K562 (cell line): ENCODE data around the gene UGT2B7. TPM values are rescaled to one million over a fixed set of nuclear protein-coding genes. Genes with fewer than 3 reads are reported as not detected.

Experiments used
- ATAC-seq: fragments of 200-7000 bp; cut with Tn5 transposase; 3 replicates; pipeline ENCODE4 v1.9.1; 2020; ENCODE audit warnings: moderate library complexity
- BruUV-seq: library from RNA; stranded (reverse); fragments of 400-500 nt; replicated peaks from 2 replicates; lab custom pipeline; 2021; lab: Mats Ljungman, UMichigan
- CTCF ChIA-PET: fragments of 300-600 bp; formaldehyde crosslinking; extraction: SDS; loops from one replicate; lab custom pipeline; 2021; ENCODE audit warnings: low intra/inter-chr PET ratio; lab: Yijun Ruan, JAX
- POLR2A ChIA-PET: fragments of 300-600, 350-650 bp; sonication (Branson Sonifier 250); formaldehyde crosslinking; extraction: SDS; loops from one replicate; lab custom pipeline; 2021; ENCODE audit warnings: antibody characterized with exemption, inconsistent platforms; lab: Yijun Ruan, JAX
- DNase-seq, 4 experiments: peaks; one replicate each; pipeline versions ENCODE4 v3.0.0 to v3.0.0-alpha.2; 2011 to 2018; ENCODE audit warnings: low spot score in 3 of 4, mixed read lengths in 3 of 4; ENCODE audit errors: extremely low read depth in 1 of 4
- FAIRE-seq: peaks from 2 replicates; lab custom pipeline; 2011; peaks lifted over from hg19 to GRCh38; lab: Jason Lieb, UNC
- H2AFZ ChIP-seq: 2 replicates; pipeline ENCODE4 v1.6.0; 2011; ENCODE audit warnings: low read depth, low read length, control low read depth, inconsistent platforms
- H3K27ac ChIP-seq: fragments of 200-600 bp; 3 replicates; pipeline ENCODE4 v1.8.0; 2011; ENCODE audit warnings: low read depth, mild to moderate bottlenecking, control low read depth, inconsistent platforms, low read length, moderate library complexity, mixed read lengths; ENCODE audit errors: extremely low read depth
- H3K27me3 ChIP-seq, 2 experiments: fragments of 300-600 bp in 1 of 2; 2 replicates in 1 of 2; 3 replicates in 1 of 2; pipeline versions ENCODE4 v1.6.0 to v1.8.0; 2011; ENCODE audit warnings: inconsistent platforms in 2 of 2, low read length in 2 of 2, mild to moderate bottlenecking in 1 of 2, mixed read lengths in 1 of 2, moderate library complexity in 1 of 2; ENCODE audit not compliant: control insufficient read depth in 2 of 2, insufficient read depth in 2 of 2
- H3K36me3 ChIP-seq: fragments of 300-600 bp; 3 replicates; pipeline ENCODE4 v1.8.0; 2011; ENCODE audit warnings: mild to moderate bottlenecking, low read length, inconsistent platforms; ENCODE audit not compliant: control insufficient read depth, insufficient read depth
- H3K4me1 ChIP-seq, 2 experiments: fragments of 200-600 bp in 1 of 2; replicated peaks in 1 of 2; 2 replicates in 1 of 2; 3 replicates in 1 of 2; pipeline versions ENCODE4 v1.5.1 to v1.8.0; 2011; ENCODE audit warnings: inconsistent platforms in 2 of 2, low read length in 2 of 2, mild to moderate bottlenecking in 1 of 2, mixed read lengths in 1 of 2, moderate library complexity in 1 of 2; ENCODE audit not compliant: control insufficient read depth in 2 of 2, insufficient read depth in 2 of 2
- H3K4me2 ChIP-seq: 2 replicates; pipeline ENCODE4 v1.6.1; 2011; ENCODE audit warnings: low read length, control low read depth, inconsistent platforms, mixed read lengths; ENCODE audit not compliant: insufficient read depth
- H3K4me3 ChIP-seq: fragments of 200-600 bp; sonication (generic), shearing (Covaris generic); 2 replicates; pipeline ENCODE4 v1.5.1; 2016; ENCODE audit warnings: control low read depth, inconsistent platforms
- H3K79me2 ChIP-seq: fragments of 200-600 bp; 3 replicates; pipeline ENCODE4 v1.8.0; 2011; ENCODE audit warnings: low read length, inconsistent platforms; ENCODE audit not compliant: control insufficient read depth, insufficient read depth
- H3K9ac ChIP-seq, 2 experiments: 2 replicates each; pipeline versions ENCODE4 v1.6.0 to v1.6.1; 2011; ENCODE audit warnings: low read depth in 2 of 2, low read length in 2 of 2, control low read depth in 1 of 2, inconsistent platforms in 1 of 2, mild to moderate bottlenecking in 1 of 2, mixed read lengths in 1 of 2; ENCODE audit not compliant: insufficient read depth in 1 of 2
- H3K9me1 ChIP-seq: one replicate; pipeline ENCODE4 v1.6.0; 2011; ENCODE audit warnings: inconsistent platforms, mild to moderate bottlenecking, low read length, moderate library complexity; ENCODE audit not compliant: control insufficient read depth, insufficient read depth
- H3K9me3 ChIP-seq: replicated peaks from 2 replicates; pipeline ENCODE4 v1.5.1; 2011; ENCODE audit warnings: low read depth, low read length, inconsistent platforms; ENCODE audit not compliant: control insufficient read depth, insufficient read depth
- H4K20me1 ChIP-seq: replicated peaks from 2 replicates; pipeline ENCODE4 v1.6.1; 2011; ENCODE audit warnings: low read length, inconsistent platforms, mixed read lengths; ENCODE audit not compliant: control insufficient read depth, insufficient read depth
- C11orf30 ChIP-seq: fragments of 450-650 bp; IDR thresholded peaks from 2 replicates; pipeline ENCODE4 v1.6.1; 2016; ENCODE audit warnings: low read depth, mild to moderate bottlenecking
- FOSL1 ChIP-seq: fragments of 200-800 bp; sonication (Bioruptor generic); conservative IDR thresholded peaks from 2 replicates; pipeline ENCODE4 v1.6.1; 2016; ENCODE audit warnings: missing genetic modification characterization, missing compliant biosample characterization
- MAFK ChIP-seq: IDR thresholded peaks from 2 replicates; pipeline ENCODE4 v1.6.1; 2011; ENCODE audit warnings: low read length, improper control_type of control experiment
- NR1H2 ChIP-seq: sonication (generic); formaldehyde crosslinking; IDR thresholded peaks from 2 replicates; pipeline ENCODE4 v1.4.0; 2020; ENCODE audit warnings: mild to moderate bottlenecking, missing genetic modification reagents
- ZC3H8 ChIP-seq: fragments of 450-650 bp; IDR thresholded peaks from 2 replicates; pipeline ENCODE4 v1.6.1; 2017
- ZFX ChIP-seq: sonication (generic); formaldehyde crosslinking; IDR thresholded peaks from 2 replicates; pipeline ENCODE4 v1.8.0; 2022; ENCODE audit warnings: mild to moderate bottlenecking, missing genetic modification reagents, moderate library complexity
- ZNF277 ChIP-seq: fragments of 250-450 bp; sonication (Bioruptor Pico); IDR thresholded peaks from 2 replicates; pipeline ENCODE4 v1.8.0; 2022; ENCODE audit warnings: inconsistent platforms, mild to moderate bottlenecking, moderate library complexity, borderline replicate concordance
- ZNF384 ChIP-seq: IDR thresholded peaks from 2 replicates; pipeline ENCODE4 v1.6.1; 2012; ENCODE audit warnings: low read depth, low read length, improper control_type of control experiment
- ZNF561 ChIP-seq: fragments of 450-650 bp; formaldehyde crosslinking; conservative IDR thresholded peaks from 2 replicates; pipeline ENCODE4 v1.4.0; 2020; ENCODE audit warnings: mild to moderate bottlenecking, moderate library complexity
- WGBS: fragments of 100-300 bp; shearing (Covaris generic); methylation state at CpG from one replicate; pipeline ENCODE4 v1.1.6; 2016; ENCODE audit warnings: low coverage, mixed read lengths; ENCODE audit not compliant: insufficient coverage; ENCODE audit errors: missing lambda C conversion rate; 5-methylcytosine and 5-hydroxymethylcytosine counted together
- in situ Hi-C: fragments of 300-500 bp; cut with MboI; formaldehyde crosslinking; loops from 4 replicates; pipeline ENCODE4 v1.15.0; 2018; ENCODE audit warnings: inconsistent platforms, mixed read lengths
- intact Hi-C: fragments of 100-400 bp; cut with micrococcal nuclease; formaldehyde crosslinking; loops from 2 replicates; pipeline ENCODE4 v1.14.2; 2022
- polyA plus RNA-seq, 8 experiments: library from polyadenylated mRNA; depleted of rRNA in 4 of 8; stranded (reverse) in 5 of 8; unstranded in 3 of 8; fragments of >200 nt; fragmentation: Nextera tagmentation in 2 of 8; fragmentation: Illumina TruSeq in 1 of 8; extraction: Ambion mirVana in 2 of 8; extraction: Trizol in 1 of 8; gene quantifications; 2 replicates each; pipeline versions ENCODE4 v1.2.1 to v1.2.3, GENCODE V29; 2011 to 2014; ENCODE audit warnings: inconsistent platforms in 1 of 8, missing spikeins in 1 of 8
- total RNA-seq, 7 experiments: library from RNA; depleted of rRNA in 6 of 7; stranded (reverse); fragments of >200 nt in 6 of 7; fragmentation: Illumina TruSeq in 2 of 7; extraction: Trizol in 2 of 7; gene quantifications; 2 replicates each; pipeline versions ENCODE4 v1.2.1 to v1.2.3, GENCODE V29; 2011 to 2021; ENCODE audit warnings: low replicate concordance in 1 of 7
- TF ChIP-seq, protein P1 (sequence below), 2 experiments: fragments of 450-650 bp in 1 of 2; sonication (generic) in 1 of 2; formaldehyde crosslinking in 1 of 2; IDR thresholded peaks; 2 replicates each; pipeline versions ENCODE4 v1.7.1 to v1.9.0; 2016 to 2022; ENCODE audit warnings: inconsistent platforms in 1 of 2, mild to moderate bottlenecking in 1 of 2, missing genetic modification reagents in 1 of 2

Gene UGT2B7
- total and polyA plus RNA-seq, 9 of the 15 experiments (the other 6 are each of a cell fraction or from before 2014, with no cell fraction given), result 0.04 to 0.18 (median 0.14) TPM; not detected in 5

- Histone ChIP-seq H3K4me2 (no peak overlapping the region), H3K27ac (no peak overlapping the region), H3K27me3 (no peaks in the 10 kb centered on the region), H2AFZ (0 out of 2 replicates have a peak overlapping the region, but pooled peaks have one; percentile 4), H4K20me1 (no peaks in the 10 kb centered on the region), H3K4me3 (no peak overlapping the region), H3K9me1 (no peaks in the 10 kb centered on the region), H3K9me3 (no peaks in the 10 kb centered on the region), H3K79me2 (no peaks in the 10 kb centered on the region), H3K4me1 (no peaks in the 10 kb centered on the region), H3K36me3 (no peaks in the 10 kb centered on the region), H3K9ac (no peak overlapping the region)
- ATAC-seq, result no peak
- DNase-seq, result peak in 1 of 4 experiments; percentile 7
- ChIA-PET POLR2A (no interaction called here), CTCF (no interaction called here)
- FAIRE-seq, result no peak
- WGBS, result 2% methylated on average over 7 of the region's 7 CpGs
- peak; percentile 64; the same call in 1 of the 2 replicates for TF ChIP-seq ZNF384
- peak; percentile 60 for TF ChIP-seq FOSL1 (tag)
- TF ChIP-seq ZFX (CRISPR knock-in tag), result 0 out of 2 replicates have a peak, but pooled peaks have one; percentile 13
- no peak for TF ChIP-seq ZC3H8
- no peak for TF ChIP-seq ZNF561
- no peak for TF ChIP-seq NR1H2 (CRISPR knock-in tag)
- TF ChIP-seq C11orf30, result no peak
- TF ChIP-seq, protein P1, sequence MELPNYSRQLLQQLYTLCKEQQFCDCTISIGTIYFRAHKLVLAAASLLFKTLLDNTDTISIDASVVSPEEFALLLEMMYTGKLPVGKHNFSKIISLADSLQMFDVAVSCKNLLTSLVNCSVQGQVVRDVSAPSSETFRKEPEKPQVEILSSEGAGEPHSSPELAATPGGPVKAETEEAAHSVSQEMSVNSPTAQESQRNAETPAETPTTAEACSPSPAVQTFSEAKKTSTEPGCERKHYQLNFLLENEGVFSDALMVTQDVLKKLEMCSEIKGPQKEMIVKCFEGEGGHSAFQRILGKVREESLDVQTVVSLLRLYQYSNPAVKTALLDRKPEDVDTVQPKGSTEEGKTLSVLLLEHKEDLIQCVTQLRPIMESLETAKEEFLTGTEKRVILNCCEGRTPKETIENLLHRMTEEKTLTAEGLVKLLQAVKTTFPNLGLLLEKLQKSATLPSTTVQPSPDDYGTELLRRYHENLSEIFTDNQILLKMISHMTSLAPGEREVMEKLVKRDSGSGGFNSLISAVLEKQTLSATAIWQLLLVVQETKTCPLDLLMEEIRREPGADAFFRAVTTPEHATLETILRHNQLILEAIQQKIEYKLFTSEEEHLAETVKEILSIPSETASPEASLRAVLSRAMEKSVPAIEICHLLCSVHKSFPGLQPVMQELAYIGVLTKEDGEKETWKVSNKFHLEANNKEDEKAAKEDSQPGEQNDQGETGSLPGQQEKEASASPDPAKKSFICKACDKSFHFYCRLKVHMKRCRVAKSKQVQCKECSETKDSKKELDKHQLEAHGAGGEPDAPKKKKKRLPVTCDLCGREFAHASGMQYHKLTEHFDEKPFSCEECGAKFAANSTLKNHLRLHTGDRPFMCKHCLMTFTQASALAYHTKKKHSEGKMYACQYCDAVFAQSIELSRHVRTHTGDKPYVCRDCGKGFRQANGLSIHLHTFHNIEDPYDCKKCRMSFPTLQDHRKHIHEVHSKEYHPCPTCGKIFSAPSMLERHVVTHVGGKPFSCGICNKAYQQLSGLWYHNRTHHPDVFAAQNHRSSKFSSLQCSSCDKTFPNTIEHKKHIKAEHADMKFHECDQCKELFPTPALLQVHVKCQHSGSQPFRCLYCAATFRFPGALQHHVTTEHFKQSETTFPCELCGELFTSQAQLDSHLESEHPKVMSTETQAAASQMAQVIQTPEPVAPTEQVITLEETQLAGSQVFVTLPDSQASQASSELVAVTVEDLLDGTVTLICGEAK (IDR thresholded peaks at IDR 0.05), result peak; percentile 43; the same call in 1 of the 2 replicates
- TF ChIP-seq, protein P1 (CRISPR knock-in tag; IDR thresholded peaks at IDR 0.05), result peak; percentile 58; the same call in 1 of the 2 replicates
- no peak for TF ChIP-seq ZNF277 (CRISPR knock-in tag)
- no peak for TF ChIP-seq MAFK
- no TSS peak for BruUV-seq
- in situ Hi-C loops (no loop called here), intact Hi-C loops (no loop called here)
Observed at GRCh38 chr4:69054578-69055200, 41.6 kb upstream of the UGT2B7 start.
